A172 (cell line): ENCODE measurements around the gene PRDM13. TPM values are rescaled to one million over a fixed set of nuclear protein-coding genes. Genes with fewer than 3 reads are reported as not detected.
"Not testable (repeated sequence)": the region's sequence is repeated elsewhere in the genome, so short reads cannot be mapped to it uniquely, and the experiment has no call there.

Experiments used
- DNase-seq: peaks from one replicate; pipeline ENCODE4 v3.0.0-alpha.2; 2015; ENCODE audit warnings: low spot score
- total RNA-seq: library from RNA; depleted of rRNA; stranded (reverse); fragments of >200 nt; shearing (Covaris generic); gene quantifications from 2 replicates; pipeline ENCODE4 v1.2.3, GENCODE V29; 2014; rRNA removed

The PRDM13 gene
- total RNA-seq, 1 experiment from 2014 or later, result not detected

DNA sequence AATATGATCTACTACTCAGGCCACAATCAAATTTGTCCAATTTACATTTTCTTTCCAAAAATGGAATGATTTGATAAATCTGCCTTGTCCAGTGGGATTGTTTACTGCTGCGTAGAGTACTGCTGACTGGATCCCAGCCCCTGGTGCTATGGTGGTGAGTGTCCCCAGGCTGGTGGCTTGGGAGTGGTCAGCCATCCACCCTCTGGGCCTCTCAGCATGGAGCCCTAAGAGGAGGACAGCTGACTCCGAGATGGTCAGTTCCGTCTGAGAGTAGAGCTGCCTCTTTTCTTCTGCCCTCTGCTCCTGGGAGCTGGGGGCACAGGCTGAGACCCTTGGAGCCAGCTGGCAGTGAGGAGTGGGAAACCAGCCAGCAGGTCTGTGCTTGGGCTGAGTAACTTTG, 22.7 kb downstream of the PRDM13 start:
- DNase-seq, result no peak

DNA sequence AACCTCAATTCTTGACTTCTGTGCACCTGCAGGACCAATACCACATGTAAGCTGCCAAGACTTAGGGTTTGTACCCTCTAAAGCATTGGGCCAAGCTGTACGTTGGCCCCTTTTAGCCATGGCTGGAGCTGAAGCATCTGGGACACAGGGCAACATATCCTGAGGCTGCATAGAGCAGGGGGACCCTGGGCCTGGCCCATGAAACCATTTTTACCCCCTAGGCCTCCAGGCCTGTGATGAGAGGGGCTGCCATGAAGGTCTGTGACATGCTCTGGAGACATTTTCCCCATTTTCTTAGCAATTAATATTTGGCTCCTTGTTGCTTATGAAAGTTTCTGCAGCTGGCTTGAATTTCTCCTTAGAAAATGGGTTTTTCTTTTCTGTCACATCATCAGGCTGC, 31.0 kb downstream of the PRDM13 start:
- no peak for DNase-seq

DNA sequence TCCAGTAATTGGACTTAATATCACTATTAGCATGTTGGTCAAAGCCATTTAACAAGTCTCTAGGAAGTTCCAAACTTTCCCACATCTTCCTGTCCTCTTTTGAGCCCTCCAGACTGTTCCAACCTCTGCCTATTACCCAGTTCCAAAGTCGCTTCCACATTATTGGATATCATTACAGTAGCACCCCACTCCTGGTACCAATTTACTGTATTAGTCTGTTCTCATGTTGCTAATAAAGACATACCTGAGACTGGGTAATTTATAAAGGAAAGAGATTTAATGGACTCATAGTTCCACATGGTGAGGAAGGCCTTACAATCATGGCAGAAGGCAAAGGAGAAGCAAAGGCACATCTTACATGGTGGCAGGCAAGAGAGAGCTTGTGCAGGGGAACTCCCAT, 31.7 kb downstream of the PRDM13 start:
- DNase-seq, result not testable (repeated sequence)

DNA sequence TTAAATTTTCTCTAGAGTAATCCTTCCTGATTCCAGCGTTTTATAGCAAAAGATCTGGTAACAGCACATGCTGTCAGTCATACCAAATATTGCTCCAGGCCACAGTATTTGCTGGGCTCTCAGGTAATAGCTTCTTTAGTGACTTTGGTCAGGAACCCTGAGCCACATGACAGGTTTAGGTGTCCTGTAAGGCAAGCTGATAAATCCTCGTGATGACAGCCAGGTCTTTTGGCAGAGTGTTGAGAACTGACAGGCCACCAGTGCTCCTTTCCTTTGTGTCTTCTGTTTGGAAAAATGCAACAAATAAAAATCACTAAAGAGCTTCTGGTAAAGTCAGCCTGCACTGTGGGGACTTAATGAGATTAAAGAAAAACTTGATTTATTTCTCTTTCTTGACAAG, 34.6 kb downstream of the PRDM13 start:
- DNase-seq, result no peak

DNA sequence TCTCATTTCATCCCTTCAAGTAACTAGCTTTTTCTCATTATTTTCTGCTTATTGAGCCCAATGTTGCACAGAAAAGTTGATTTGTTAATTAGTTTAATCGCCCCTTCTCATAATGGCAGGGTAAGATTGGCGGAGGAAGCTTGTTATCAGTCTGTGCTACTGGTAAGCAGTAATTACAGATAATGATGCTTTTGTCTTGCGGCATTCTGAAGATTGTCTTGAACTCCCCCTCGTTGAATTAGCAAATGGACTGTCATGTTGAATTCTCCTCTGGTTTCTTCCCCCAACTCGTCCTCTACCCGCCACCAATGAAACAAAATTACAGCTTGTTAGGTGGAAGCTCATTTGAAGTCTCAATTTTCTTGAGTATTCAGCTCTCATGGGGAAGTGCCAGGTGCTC, 39.4 kb downstream of the PRDM13 start:
- no peak for DNase-seq

DNA sequence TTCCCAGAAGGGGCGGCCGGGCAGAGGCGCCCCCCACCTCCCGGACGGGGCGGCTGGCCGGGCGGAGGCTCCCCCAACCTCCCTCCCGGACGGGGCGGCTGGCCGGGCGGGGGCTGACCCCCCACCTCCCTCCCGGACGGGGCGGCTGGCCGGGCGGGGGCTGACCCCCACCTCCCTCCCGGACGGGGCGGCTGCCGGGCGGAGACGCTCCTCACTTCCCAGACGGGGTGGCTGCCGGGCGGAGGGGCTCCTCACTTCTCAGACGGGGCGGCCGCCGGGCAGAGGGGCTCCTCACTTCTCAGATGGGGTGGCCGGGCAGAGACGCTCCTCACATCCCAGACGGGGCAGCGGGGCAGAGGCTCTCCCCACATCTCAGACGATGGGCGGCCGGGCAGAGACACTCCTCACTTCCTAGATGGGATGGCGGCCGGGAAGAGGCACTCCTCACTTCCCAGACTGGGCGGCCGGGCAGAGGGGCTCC, 43.5 kb downstream of the PRDM13 start:
- DNase-seq, result not testable (repeated sequence)

DNA sequence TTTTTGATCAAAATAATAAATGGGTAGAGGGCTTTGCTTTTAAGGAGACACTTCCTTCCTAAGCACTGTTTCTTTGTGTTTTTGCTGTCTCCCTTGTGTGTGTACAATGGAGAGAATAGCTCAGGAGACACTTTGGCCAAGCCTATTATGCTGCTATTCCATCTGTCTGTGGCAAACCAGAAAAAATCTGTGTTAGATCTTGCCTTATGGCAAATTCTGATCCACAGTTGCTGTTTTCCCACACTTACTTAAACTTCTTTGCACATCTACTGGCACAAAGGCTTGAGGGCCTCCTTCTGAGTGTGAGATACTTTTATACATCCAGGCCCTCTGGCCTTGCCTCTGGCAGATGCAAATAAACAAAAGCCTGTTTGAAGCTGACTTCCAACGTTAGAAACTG, 53.6 kb downstream of the PRDM13 start:
- no peak for DNase-seq

DNA sequence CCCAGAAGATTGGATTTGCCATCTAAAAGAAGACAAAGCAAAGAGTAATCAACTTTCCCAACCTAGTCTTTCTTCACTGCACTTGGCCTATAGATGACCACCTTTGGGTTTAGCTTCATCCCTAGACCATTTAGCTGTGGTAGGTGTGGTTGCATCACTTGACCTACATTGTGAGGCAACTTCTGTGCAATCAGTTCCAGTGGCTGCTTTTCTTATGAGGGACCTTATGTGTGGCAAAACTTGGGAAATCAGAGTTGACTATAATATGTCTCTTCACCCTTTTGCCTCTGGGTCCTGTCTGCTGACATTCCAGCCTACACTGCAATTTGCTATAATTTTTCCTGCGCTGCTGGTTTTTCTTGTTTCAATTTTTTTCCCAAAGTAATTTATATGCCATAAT, 55.2 kb downstream of the PRDM13 start:
- no peak for DNase-seq

DNA sequence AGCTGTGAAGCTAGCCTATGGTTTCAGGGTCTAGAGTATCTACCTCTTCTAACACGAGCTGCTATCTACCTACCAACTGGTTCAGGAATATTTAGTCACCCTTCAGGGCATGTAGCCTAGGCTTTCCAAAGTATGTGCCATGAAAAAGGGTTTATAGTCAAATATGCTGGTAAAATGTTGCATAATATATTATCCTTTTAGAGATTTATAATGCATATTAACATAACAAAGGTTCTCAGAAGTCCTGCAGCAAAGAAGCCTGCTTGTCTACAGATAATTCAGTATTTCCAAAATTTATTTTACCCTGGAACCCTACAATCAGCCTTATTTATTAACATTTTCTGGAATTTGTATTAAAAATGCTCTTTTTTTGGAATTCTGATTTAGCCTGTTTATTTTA, 56.0 kb downstream of the PRDM13 start:
- DNase-seq, result no peak

Other genes starting within 250 kb of the PRDM13 start
- 16.7 and 21.4 TPM in 2 replicates for gene COQ3, start 212.6 kb upstream of the PRDM13 start, total RNA-seq
- 43.2 and 56.6 TPM in 2 replicates for gene PNISR, start 181.5 kb upstream of the PRDM13 start, total RNA-seq
- gene USP45, start 91.4 kb upstream of the PRDM13 start, total RNA-seq, result 14.7 and 16.2 TPM in 2 replicates
- gene CCNC, start 38.2 kb upstream of the PRDM13 start, total RNA-seq, result 93.1 and 102 TPM in 2 replicates